Liver (tissue), 9 donors: ENCODE measurements around the gene FOXS1. TPM values are rescaled to one million over a fixed set of nuclear protein-coding genes. Genes with fewer than 3 reads are reported as not detected.

Experiments used
- DNase-seq: peaks from one replicate; pipeline ENCODE4 v3.0.0-alpha.2; 2017; ENCODE audit warnings: low spot score
- H3K27ac ChIP-seq, 2 donors: one replicate each; pipeline ENCODE4 v1.7.0; 2013; ENCODE audit warnings: inconsistent platforms in 2 of 2, low read length in 2 of 2, control low read depth in 1 of 2, low read depth in 1 of 2, mild to moderate bottlenecking in 1 of 2
- H3K27me3 ChIP-seq, 4 donors: one replicate each; pipeline versions ENCODE4 v1.6.1 to v1.7.0; 2013; ENCODE audit warnings: low read length in 3 of 4, inconsistent platforms in 1 of 4, mild to moderate bottlenecking in 1 of 4, moderate library complexity in 1 of 4; ENCODE audit not compliant: control insufficient read depth in 4 of 4, insufficient read depth in 4 of 4
- H3K36me3 ChIP-seq, 4 donors: one replicate each; pipeline versions ENCODE4 v1.6.1 to v1.7.0; 2013; ENCODE audit warnings: low read length in 3 of 4, mild to moderate bottlenecking in 3 of 4, low read depth in 1 of 4, moderate library complexity in 1 of 4; ENCODE audit not compliant: control insufficient read depth in 4 of 4, insufficient read depth in 3 of 4
- H3K4me1 ChIP-seq, 4 donors: one replicate each; pipeline versions ENCODE4 v1.6.1 to v1.7.0; 2013; ENCODE audit warnings: low read length in 3 of 4, mild to moderate bottlenecking in 3 of 4, moderate library complexity in 1 of 4; ENCODE audit not compliant: control insufficient read depth in 4 of 4, insufficient read depth in 4 of 4
- H3K4me3 ChIP-seq, 3 donors: one replicate each; pipeline versions ENCODE4 v1.6.1 to v1.7.0; 2013; ENCODE audit warnings: low read length in 3 of 3, control low read depth in 1 of 3, low read depth in 1 of 3, mild to moderate bottlenecking in 1 of 3
- H3K9ac ChIP-seq, 2 donors: one replicate each; pipeline ENCODE4 v1.7.0; 2013; ENCODE audit warnings: low read length in 2 of 2, mild to moderate bottlenecking in 2 of 2, moderate library complexity in 2 of 2, control low read depth in 1 of 2, low read depth in 1 of 2
- H3K9me3 ChIP-seq, 4 donors: one replicate each; pipeline versions ENCODE4 v1.6.1 to v1.7.0; 2013; ENCODE audit warnings: low read length in 3 of 4; ENCODE audit not compliant: control insufficient read depth in 4 of 4
- ATF3 ChIP-seq: IDR thresholded peaks from 2 replicates; pipeline ENCODE4 v1.6.1; 2016; ENCODE audit warnings: antibody characterized with exemption
- CTCF ChIP-seq: fragments of 150-350 bp; IDR thresholded peaks from 2 replicates; pipeline ENCODE4 v1.5.1; 2017; ENCODE audit warnings: improper control_type of control experiment, low read depth, low read length; ENCODE audit not compliant: missing input control
- EGR1 ChIP-seq, 2 donors: IDR thresholded peaks; 2 replicates each; pipeline ENCODE4 v1.6.1; 2016 to 2018; ENCODE audit warnings: antibody characterized with exemption in 2 of 2, low read depth in 2 of 2
- FOXA1 ChIP-seq: IDR thresholded peaks from 2 replicates; pipeline ENCODE4 v1.6.1; 2016; ENCODE audit warnings: antibody characterized with exemption
- FOXA2 ChIP-seq: IDR thresholded peaks from 2 replicates; pipeline ENCODE4 v1.6.1; 2016; ENCODE audit warnings: antibody characterized with exemption
- GABPA ChIP-seq, 2 donors: IDR thresholded peaks in 1 of 2; conservative IDR thresholded peaks in 1 of 2; 2 replicates each; pipeline ENCODE4 v1.6.1; 2016; ENCODE audit warnings: antibody characterized with exemption in 2 of 2, mild to moderate bottlenecking in 1 of 2, moderate library complexity in 1 of 2
- HNF4A ChIP-seq, 2 donors: conservative IDR thresholded peaks; 2 replicates each; pipeline ENCODE4 v1.6.1; 2016; ENCODE audit warnings: antibody characterized with exemption in 2 of 2, mild to moderate bottlenecking in 2 of 2
- HNF4G ChIP-seq: IDR thresholded peaks from 2 replicates; pipeline ENCODE4 v1.6.1; 2016; ENCODE audit warnings: antibody characterized with exemption
- JUND ChIP-seq, 2 donors: IDR thresholded peaks; 2 replicates each; pipeline ENCODE4 v1.6.1; 2016; ENCODE audit warnings: antibody characterized with exemption in 2 of 2
- MAX ChIP-seq: IDR thresholded peaks from 2 replicates; pipeline ENCODE4 v1.6.1; 2016; ENCODE audit warnings: antibody characterized with exemption
- NR2F2 ChIP-seq: IDR thresholded peaks from 2 replicates; pipeline ENCODE4 v1.6.1; 2016; ENCODE audit warnings: antibody characterized with exemption
- RAD21 ChIP-seq, 2 donors: IDR thresholded peaks; 2 replicates each; pipeline ENCODE4 v1.6.1; 2016; ENCODE audit warnings: antibody characterized with exemption in 2 of 2, mild to moderate bottlenecking in 2 of 2
- REST ChIP-seq: IDR thresholded peaks from 2 replicates; pipeline ENCODE4 v1.6.1; 2016; ENCODE audit warnings: antibody characterized with exemption, mild to moderate bottlenecking
- RXRA ChIP-seq, 2 donors: IDR thresholded peaks; 2 replicates each; pipeline ENCODE4 v1.6.1; 2017 to 2018; ENCODE audit warnings: antibody characterized with exemption in 2 of 2, mild to moderate bottlenecking in 1 of 2
- SP1 ChIP-seq: IDR thresholded peaks from 2 replicates; pipeline ENCODE4 v1.6.1; 2018; ENCODE audit warnings: antibody characterized with exemption, mild to moderate bottlenecking
- TAF1 ChIP-seq: conservative IDR thresholded peaks from 2 replicates; pipeline ENCODE4 v1.6.1; 2016; ENCODE audit warnings: antibody characterized with exemption, mild to moderate bottlenecking
- YY1 ChIP-seq: IDR thresholded peaks from 2 replicates; pipeline ENCODE4 v1.6.1; 2016; ENCODE audit warnings: antibody characterized with exemption, mild to moderate bottlenecking
- ZBTB33 ChIP-seq: IDR thresholded peaks from 2 replicates; pipeline ENCODE4 v1.6.1; 2016; ENCODE audit warnings: antibody characterized with exemption
- WGBS: extraction: QIAGEN DNeasy Blood & Tissue Kit; methylation state at CpG from one replicate; pipeline ENCODE4 v1.1.7; 2013; 5-methylcytosine and 5-hydroxymethylcytosine counted together
- polyA plus RNA-seq, 2 donors: library from polyadenylated mRNA; stranded (reverse) in 1 of 2; unstranded in 1 of 2; fragments of 200-250 nt in 1 of 2; fragments of >200 nt in 1 of 2; fragmentation: Nextera tagmentation in 1 of 2; extraction: Ambion mirVana in 1 of 2; gene quantifications; one replicate each; pipeline versions ENCODE4 v1.2.1 to v1.2.3, GENCODE V29; 2013 to 2015
- total RNA-seq, 2 donors: library from RNA; depleted of rRNA; stranded (reverse); fragments of >200 nt; gene quantifications; one replicate each; pipeline ENCODE4 v1.2.3, GENCODE V29; 2014
- donor health status: healthy.
- donor health status: healthy.
- donor health status: healthy.
- donor health status: healthy.
- donor health status: healthy.

FOXS1 gene
- total and polyA plus RNA-seq, 4 donors, result 0.21 to 0.51 (median 0.28) TPM

- TF ChIP-seq ATF3 (no peak), HNF4G (no peak), FOXA1 (no peak), JUND (IDR thresholded peaks at IDR 0.05) (no peak), FOXA2 (no peak), RXRA (IDR thresholded peaks at IDR 0.05) (no peak), MAX (no peak), TAF1 (no peak), EGR1 (IDR thresholded peaks at IDR 0.05; ENCODE audit: low read depth in 2 of 2) (no peak), SP1 (no peak), GABPA (IDR thresholded peaks at IDR 0.05 in 1 of 2, conservative IDR thresholded peaks at IDR 0.05 in 1 of 2) (no peak), CTCF (no peak), NR2F2 (no peak), YY1 (no peak), HNF4A (conservative IDR thresholded peaks at IDR 0.05) (no peak), REST (no peak)
- 55% methylated on average over 11 of the region's 11 CpGs for WGBS
- no peak overlapping the region for H3K9ac ChIP-seq
- DNase-seq, result no peak
- H3K4me1 ChIP-seq, result no peaks in the 10 kb centered on the region
- no peaks in the 10 kb centered on the region for H3K36me3 ChIP-seq
- H3K27ac ChIP-seq, result no peak overlapping the region
- no peak overlapping the region for H3K4me3 ChIP-seq
- peaks cover 0 to 7% (median 3%) of the 10 kb centered on the region in 4 donors for H3K27me3 ChIP-seq
- H3K9me3 ChIP-seq, result no peaks in the 10 kb centered on the region
Measured at GRCh38 chr20:31851240-31851955, 6.0 kb upstream of the FOXS1 start.

- no peak for DNase-seq
- H3K27ac ChIP-seq, result no peak overlapping the region
- no peak overlapping the region for H3K4me3 ChIP-seq
- 23% methylated on average over 45 of the region's 45 CpGs for WGBS
- H3K27me3 ChIP-seq, result peaks cover 0 to 3% (median 2%) of the 10 kb centered on the region in 4 donors
- H3K36me3 ChIP-seq, result no peaks in the 10 kb centered on the region
- H3K4me1 ChIP-seq, result no peaks in the 10 kb centered on the region
- no peaks in the 10 kb centered on the region for H3K9me3 ChIP-seq
- no peak overlapping the region for H3K9ac ChIP-seq
- TF ChIP-seq FOXA1 (no peak), RAD21 (IDR thresholded peaks at IDR 0.05) (no peak), JUND (IDR thresholded peaks at IDR 0.05) (no peak), FOXA2 (no peak), RXRA (IDR thresholded peaks at IDR 0.05) (no peak), NR2F2 (no peak), ATF3 (no peak), ZBTB33 (no peak), MAX (no peak), HNF4A (conservative IDR thresholded peaks at IDR 0.05) (no peak), YY1 (no peak), GABPA (IDR thresholded peaks at IDR 0.05 in 1 of 2, conservative IDR thresholded peaks at IDR 0.05 in 1 of 2) (no peak), SP1 (no peak), HNF4G (no peak), TAF1 (no peak)
Measured at GRCh38 chr20:31849306-31849930, 4.0 kb upstream of the FOXS1 start.
